DOHH2 (cell line): ENCODE results near the gene WDR64.

ENCODE experiments used
- CTCF ChIP-seq: fragments of 200-600 bp; sonication (generic); IDR thresholded peaks from one replicate; pipeline ENCODE4 v1.5.1; 2014; ENCODE audit warnings: antibody characterized with exemption, mild to moderate bottlenecking, low read depth, low read length; ENCODE audit not compliant: poor library complexity, severe bottlenecking
- EZH2phosphoT487 ChIP-seq: fragments of 200-600 bp; sonication (generic); IDR thresholded peaks from 2 replicates; pipeline ENCODE4 v1.6.1; 2017; ENCODE audit warnings: borderline replicate concordance, mild to moderate bottlenecking, antibody characterized with exemption, low read length, moderate library complexity, mixed read lengths

GRCh38 chr1:241747992-241748391, 95.9 kb downstream of the WDR64 start:
- TF ChIP-seq CTCF, result no peak
- TF ChIP-seq EZH2phosphoT487, result no peak
